Fibroblast of lung (primary cell): ENCODE data around the gene UNC119B. TPM values are rescaled to one million over a fixed set of nuclear protein-coding genes. Genes with fewer than 3 reads are reported as not detected.

Source experiments
- DNase-seq, 2 donors: peaks; one replicate each; pipeline versions ENCODE4 v3.0.0 to v3.0.0-alpha.2; 2010; ENCODE audit warnings: low read depth in 2 of 2
- H2AFZ ChIP-seq: 2 replicates; pipeline ENCODE4 v1.5.1; 2012; ENCODE audit warnings: low read length, control low read depth, inconsistent platforms
- H3K27ac ChIP-seq: 2 replicates; pipeline ENCODE4 v1.5.1; 2011; ENCODE audit warnings: low read length, control low read depth; ENCODE audit not compliant: insufficient read depth
- H3K27me3 ChIP-seq: 2 replicates; pipeline ENCODE4 v1.5.1; 2011; ENCODE audit warnings: mild to moderate bottlenecking, low read length; ENCODE audit not compliant: control insufficient read depth, insufficient read depth
- H3K36me3 ChIP-seq: 2 replicates; pipeline ENCODE4 v1.5.1; 2011; ENCODE audit warnings: low read length; ENCODE audit not compliant: control insufficient read depth, insufficient read depth
- H3K4me1 ChIP-seq: 2 replicates; pipeline ENCODE4 v1.5.1; 2011; ENCODE audit warnings: low read length; ENCODE audit not compliant: control insufficient read depth, insufficient read depth; ENCODE audit errors: extremely low read depth
- H3K4me2 ChIP-seq: 2 replicates; pipeline ENCODE4 v1.5.1; 2011; ENCODE audit warnings: low read length, control low read depth; ENCODE audit not compliant: insufficient read depth; ENCODE audit errors: extremely low read depth
- H3K4me3 ChIP-seq, 4 experiments: fragments of 200-600 bp in 1 of 4; sonication (generic) in 1 of 4; replicated peaks in 1 of 4; 2 replicates each; pipeline ENCODE4 v1.5.1; 2011 to 2016; ENCODE audit warnings: low read length in 4 of 4, low read depth in 3 of 4, mild to moderate bottlenecking in 3 of 4, control low read depth in 2 of 4, inconsistent platforms in 1 of 4, mixed read lengths in 1 of 4; ENCODE audit not compliant: insufficient read depth in 1 of 4; ENCODE audit errors: control extremely low read depth in 1 of 4
- H3K79me2 ChIP-seq: 2 replicates; pipeline ENCODE4 v1.5.1; 2012; ENCODE audit warnings: mild to moderate bottlenecking, low read length, inconsistent platforms; ENCODE audit not compliant: control insufficient read depth, insufficient read depth
- H3K9ac ChIP-seq: 2 replicates; pipeline ENCODE4 v1.5.1; 2011; ENCODE audit warnings: mild to moderate bottlenecking, low read length, control low read depth; ENCODE audit not compliant: insufficient read depth
- H3K9me3 ChIP-seq: 2 replicates; pipeline ENCODE4 v1.5.1; 2012; ENCODE audit warnings: low read depth, low read length; ENCODE audit not compliant: control insufficient read depth, insufficient read depth
- H4K20me1 ChIP-seq: 2 replicates; pipeline ENCODE4 v1.5.1; 2011; ENCODE audit warnings: low read length; ENCODE audit not compliant: control insufficient read depth, insufficient read depth; ENCODE audit errors: extremely low read depth
- CTCF ChIP-seq, 2 donors: IDR thresholded peaks in 1 of 2; conservative IDR thresholded peaks in 1 of 2; 1 replicate in 1 of 2; 2 replicates in 1 of 2; pipeline ENCODE4 v1.5.1; 2011 to 2012; ENCODE audit warnings: low read length in 2 of 2, control low read depth in 1 of 2, inconsistent platforms in 1 of 2, low read depth in 1 of 2, mild to moderate bottlenecking in 1 of 2
- EZH2 ChIP-seq: IDR thresholded peaks from 2 replicates; pipeline ENCODE4 v1.5.1; 2012; ENCODE audit warnings: low read length, control low read depth, mild to moderate bottlenecking; ENCODE audit errors: missing control alignments
- polyA plus RNA-seq, 2 donors: library from polyadenylated mRNA; depleted of rRNA in 1 of 2; stranded (reverse) in 1 of 2; unstranded in 1 of 2; fragments of >200 nt; gene quantifications; 2 replicates each; pipeline ENCODE4 v1.2.1, GENCODE V29; 2011 to 2012; ENCODE audit warnings: missing spikeins in 1 of 2
- total RNA-seq: library from RNA; depleted of rRNA; stranded (reverse); fragments of >200 nt; gene quantifications from 2 replicates; pipeline ENCODE4 v1.2.1, GENCODE V29; 2014

UNC119B gene
- total and polyA plus RNA-seq, 2 donors (not counting 1 experiment from before 2014, with no cell fraction given): 29.1 to 31.2 TPM

- no peak overlapping the region for H3K4me3 ChIP-seq
- no peak overlapping the region for H3K4me2 ChIP-seq
- H3K9me3 ChIP-seq: no peaks in the 10 kb centered on the region
- TF ChIP-seq EZH2 (no peak), CTCF (conservative IDR thresholded peaks at IDR 0.05 in 1 of 2, IDR thresholded peaks at IDR 0.05 in 1 of 2; ENCODE audit: low read depth in 1 of 2, low read length in 2 of 2) (no peak)
- H3K27me3 ChIP-seq: no peaks in the 10 kb centered on the region
- no peak overlapping the region for H2AFZ ChIP-seq
- DNase-seq: no peak
- H3K36me3 ChIP-seq: peaks cover 18% of the 10 kb centered on the region
- H3K4me1 ChIP-seq: peaks cover 4% of the 10 kb centered on the region
- H3K9ac ChIP-seq: no peak overlapping the region
- peaks cover 11% of the 10 kb centered on the region for H3K79me2 ChIP-seq
- no peak overlapping the region for H3K27ac ChIP-seq
- H4K20me1 ChIP-seq: no peaks in the 10 kb centered on the region
Measured at GRCh38 chr12:120696626-120697025, 13.6 kb upstream of the UNC119B start.

GRCh38 chr12:120697344-120697743, 12.9 kb upstream of the UNC119B start:
- no peaks in the 10 kb centered on the region for H3K9me3 ChIP-seq
- H3K79me2 ChIP-seq: peaks cover 6% of the 10 kb centered on the region
- TF ChIP-seq CTCF (conservative IDR thresholded peaks at IDR 0.05 in 1 of 2, IDR thresholded peaks at IDR 0.05 in 1 of 2; ENCODE audit: low read depth in 1 of 2, low read length in 2 of 2) (no peak), EZH2 (no peak)
- no peak for DNase-seq
- H3K27me3 ChIP-seq: no peaks in the 10 kb centered on the region
- H4K20me1 ChIP-seq: no peaks in the 10 kb centered on the region
- no peak overlapping the region for H3K4me3 ChIP-seq
- peaks cover 1% of the 10 kb centered on the region for H3K4me1 ChIP-seq
- no peak overlapping the region for H3K27ac ChIP-seq
- no peak overlapping the region for H2AFZ ChIP-seq
- H3K36me3 ChIP-seq: peaks cover 18% of the 10 kb centered on the region
- no peak overlapping the region for H3K4me2 ChIP-seq
- no peak overlapping the region for H3K9ac ChIP-seq

- Histone ChIP-seq H3K4me1 (no peaks in the 10 kb centered on the region), H3K9ac (no peak overlapping the region), H3K27me3 (no peaks in the 10 kb centered on the region), H3K9me3 (no peaks in the 10 kb centered on the region), H3K79me2 (no peaks in the 10 kb centered on the region), H4K20me1 (no peaks in the 10 kb centered on the region), H2AFZ (no peak overlapping the region), H3K4me3 (no peak overlapping the region), H3K4me2 (no peak overlapping the region), H3K36me3 (peaks cover 20% of the 10 kb centered on the region), H3K27ac (no peak overlapping the region)
- no peak for DNase-seq
- no peak for TF ChIP-seq EZH2
Measured at GRCh38 chr12:120698665-120699064, 11.6 kb upstream of the UNC119B start.
